Stimulated activated CD4-positive, alpha-beta T cell treated with anti-CD3 and anti-CD28 coated beads, Interleukin-15, amount 100 ng/mL, for 24 hours (primary cell): ENCODE data around the gene NCOR2.

Source experiments
- DNase-seq: peaks from one replicate; pipeline ENCODE4 v3.0.0-alpha.2; 2020

NCOR2 gene

GRCh38 chr12:124566997-124567672, at the start of gene NCOR2:
Gene NCOR2 (minus strand): TSS chr12:124567612. CDS start chr12:124495251, 72,361 bp downstream.
- DNase-seq, result peak; percentile 71

- DNase-seq, result no peak
Measured at GRCh38 chr12:124616394-124617221, 49.2 kb upstream of the NCOR2 start.

- no peak for DNase-seq
Measured at GRCh38 chr12:124614512-124615292, 47.3 kb upstream of the NCOR2 start.

GRCh38 chr12:124613151-124613585, 45.8 kb upstream of the NCOR2 start:
- no peak for DNase-seq

- no peak for DNase-seq
Measured at GRCh38 chr12:124612410-124612680, 44.9 kb upstream of the NCOR2 start.

- no peak for DNase-seq
Measured at GRCh38 chr12:124611559-124612409, 44.4 kb upstream of the NCOR2 start.

- DNase-seq, result no peak
Measured at GRCh38 chr12:124610629-124611558, 43.5 kb upstream of the NCOR2 start.

GRCh38 chr12:124610021-124610612, 42.7 kb upstream of the NCOR2 start:
- no peak for DNase-seq

GRCh38 chr12:124609041-124609989, 41.9 kb upstream of the NCOR2 start:
- peak; percentile 82 for DNase-seq

GRCh38 chr12:124608450-124608870, 41.0 kb upstream of the NCOR2 start:
- no peak for DNase-seq

- DNase-seq, result no peak
Measured at GRCh38 chr12:124607681-124608425, 40.4 kb upstream of the NCOR2 start.

GRCh38 chr12:124605883-124606774, 38.7 kb upstream of the NCOR2 start:
- DNase-seq, result no peak

GRCh38 chr12:124605150-124605882, 37.9 kb upstream of the NCOR2 start:
- no peak for DNase-seq

GRCh38 chr12:124604264-124604680, 36.9 kb upstream of the NCOR2 start:
- DNase-seq, result no peak

GRCh38 chr12:124603831-124604251, 36.4 kb upstream of the NCOR2 start:
- no peak for DNase-seq

- no peak for DNase-seq
Measured at GRCh38 chr12:124603100-124603541, 35.7 kb upstream of the NCOR2 start.

- DNase-seq, result no peak
Measured at GRCh38 chr12:124601706-124602105, 34.3 kb upstream of the NCOR2 start.
